Stimulated activated CD8-positive, alpha-beta memory T cell treated with anti-CD3 and anti-CD28 coated beads, Interleukin-12 subunit alpha, Interleukin-12 subunit beta, amount 100 ng/mL, for 24 hours (primary cell): ENCODE measurements around the gene DUS2.
"Not testable (repeated sequence)": the region's sequence is repeated elsewhere in the genome, so short reads cannot be mapped to it uniquely, and the experiment has no call there.

Experiments
- DNase-seq: peaks from one replicate; pipeline ENCODE4 v3.0.0-alpha.2; 2020; ENCODE audit errors: extremely low read depth

The DUS2 gene

GRCh38 chr16:67998779-67999688, 24.1 kb upstream of the DUS2 start, which contains the start of gene DPEP2:
DPEP2 (minus strand) TSS chr16:67999484; CDS start chr16:67993212, 6,272 bp downstream.
- DNase-seq, result not testable (repeated sequence)

- DNase-seq, result no peak
Observed at GRCh38 chr16:67999985-68000384, 23.1 kb upstream of the DUS2 start.

GRCh38 chr16:68000450-68000849, 22.6 kb upstream of the DUS2 start:
- no peak for DNase-seq

GRCh38 chr16:68003031-68003430, 20.1 kb upstream of the DUS2 start:
- DNase-seq, result no peak

- DNase-seq, result no peak
Observed at GRCh38 chr16:68005211-68005610, 17.9 kb upstream of the DUS2 start.

- DNase-seq, result no peak
Observed at GRCh38 chr16:68005786-68006286, 17.2 kb upstream of the DUS2 start.

GRCh38 chr16:68009157-68009735, 13.8 kb upstream of the DUS2 start:
- DNase-seq, result no peak

- not testable (repeated sequence) for DNase-seq
Observed at GRCh38 chr16:68009872-68010271, 13.2 kb upstream of the DUS2 start.

- no peak for DNase-seq
Observed at GRCh38 chr16:68013440-68013839, 9.6 kb upstream of the DUS2 start.

GRCh38 chr16:68015681-68016080, 7.4 kb upstream of the DUS2 start, which contains the start of gene DPEP2NB:
DPEP2NB (minus strand) TSS chr16:68015911; CDS start chr16:68015770, 141 bp downstream.
- no peak for DNase-seq

- no peak for DNase-seq
Observed at GRCh38 chr16:68019167-68019680, 3.9 kb upstream of the DUS2 start.

- DNase-seq, result no peak
Observed at GRCh38 chr16:68021490-68021889, 1.6 kb upstream of the DUS2 start.

- DNase-seq, result no peak
Observed at GRCh38 chr16:68022278-68022727, 781 bp upstream of the DUS2 start.

- DNase-seq, result no peak
Observed at GRCh38 chr16:68028996-68029395, 5.9 kb downstream of the DUS2 start.

- not testable (repeated sequence) for DNase-seq
Observed at GRCh38 chr16:68030108-68030507, 7.0 kb downstream of the DUS2 start.

GRCh38 chr16:68031951-68032350, 8.9 kb downstream of the DUS2 start:
- no peak for DNase-seq

GRCh38 chr16:68033101-68033500, 10.0 kb downstream of the DUS2 start:
- no peak for DNase-seq

- DNase-seq, result no peak
Observed at GRCh38 chr16:68035227-68035626, 12.1 kb downstream of the DUS2 start.

GRCh38 chr16:68037841-68038597, 14.9 kb downstream of the DUS2 start:
- DNase-seq, result no peak

- peak; percentile 67 for DNase-seq
Observed at GRCh38 chr16:68040506-68041288, 17.6 kb downstream of the DUS2 start.

- no peak for DNase-seq
Observed at GRCh38 chr16:68041783-68042182, 18.7 kb downstream of the DUS2 start.
